CD4-positive, CD25-positive, alpha-beta regulatory T cell (primary cell): ENCODE data around the gene QRICH1. TPM values are rescaled to one million over a fixed set of nuclear protein-coding genes. Genes with fewer than 3 reads are reported as not detected.
A peak's percentile ranks its signal among the peaks of the same experiment; 100 is the strongest.

Experiments
- ATAC-seq, 2 donors: fragments of 150-1000 bp; cut with Tn5 transposase; one replicate each; pipeline ENCODE4 v1.10.0; 2021; ENCODE audit warnings: low read depth in 2 of 2, moderate number of reproducible peaks in 2 of 2, moderate library complexity in 1 of 2
- DNase-seq, 3 donors: peaks; one replicate each; pipeline versions ENCODE4 v3.0.0 to v3.0.0-alpha.2; 2012 to 2022; ENCODE audit warnings: mixed read lengths in 1 of 3
- H3K27ac ChIP-seq: one replicate; pipeline ENCODE4 v1.7.0; 2013; ENCODE audit warnings: mild to moderate bottlenecking, low read length; ENCODE audit not compliant: insufficient read depth, poor library complexity, severe bottlenecking
- H3K27me3 ChIP-seq: one replicate; pipeline ENCODE4 v1.7.0; 2013; ENCODE audit warnings: low read length; ENCODE audit not compliant: control insufficient read depth, insufficient read depth
- H3K36me3 ChIP-seq: one replicate; pipeline ENCODE4 v1.7.0; 2013; ENCODE audit warnings: mild to moderate bottlenecking, low read length, moderate library complexity; ENCODE audit not compliant: control insufficient read depth, insufficient read depth
- H3K4me1 ChIP-seq: 2 replicates; pipeline ENCODE4 v1.7.0; 2013; ENCODE audit warnings: mild to moderate bottlenecking, low read length; ENCODE audit not compliant: insufficient read depth, control insufficient read depth, poor library complexity, severe bottlenecking
- H3K4me3 ChIP-seq: one replicate; pipeline ENCODE4 v1.7.0; 2013; ENCODE audit warnings: low read depth, mild to moderate bottlenecking, low read length, moderate library complexity
- H3K9me3 ChIP-seq, 2 experiments: 1 replicate in 1 of 2; 2 replicates in 1 of 2; pipeline ENCODE4 v1.7.0; 2013; ENCODE audit warnings: low read length in 2 of 2, mild to moderate bottlenecking in 1 of 2, moderate library complexity in 1 of 2; ENCODE audit not compliant: control insufficient read depth in 2 of 2
- H3K27ac Mint-ChIP-seq, 3 donors: one replicate each; pipeline ENCODE4 v1.8.0; 2020 to 2022; ENCODE audit warnings: mild to moderate bottlenecking in 3 of 3, mixed read lengths in 3 of 3, moderate library complexity in 2 of 3
- H3K27me3 Mint-ChIP-seq: one replicate; pipeline ENCODE4 v1.8.0; 2022; ENCODE audit warnings: mild to moderate bottlenecking, mixed read lengths
- H3K36me3 Mint-ChIP-seq: one replicate; pipeline ENCODE4 v1.8.0; 2020; ENCODE audit warnings: mixed read lengths
- H3K4me1 Mint-ChIP-seq, 4 donors: one replicate each; pipeline ENCODE4 v1.8.0; 2020 to 2022; ENCODE audit warnings: mixed read lengths in 4 of 4, mild to moderate bottlenecking in 1 of 4
- H3K4me3 Mint-ChIP-seq, 4 donors: one replicate each; pipeline ENCODE4 v1.8.0; 2020 to 2022; ENCODE audit warnings: mild to moderate bottlenecking in 4 of 4, mixed read lengths in 4 of 4, moderate library complexity in 3 of 4
- H3K9me3 Mint-ChIP-seq, 7 donors: one replicate each; pipeline ENCODE4 v1.8.0; 2020 to 2022; ENCODE audit warnings: mixed read lengths in 7 of 7, mild to moderate bottlenecking in 3 of 7, moderate library complexity in 2 of 7
- polyA plus RNA-seq, 4 donors: library from polyadenylated mRNA; unstranded; fragments of 300-500 nt; fragmentation: Illumina TruSeq; gene quantifications; one replicate each; pipeline ENCODE4 v1.2.3, GENCODE V29; 2021
- total RNA-seq: library from RNA; stranded (reverse); gene quantifications from one replicate; pipeline ENCODE4 v1.2.3, GENCODE V29; 2022

QRICH1 gene
- total and polyA plus RNA-seq, 5 donors from 2014 or later, result 20.0 to 219 (median 26.2) TPM

DNA sequence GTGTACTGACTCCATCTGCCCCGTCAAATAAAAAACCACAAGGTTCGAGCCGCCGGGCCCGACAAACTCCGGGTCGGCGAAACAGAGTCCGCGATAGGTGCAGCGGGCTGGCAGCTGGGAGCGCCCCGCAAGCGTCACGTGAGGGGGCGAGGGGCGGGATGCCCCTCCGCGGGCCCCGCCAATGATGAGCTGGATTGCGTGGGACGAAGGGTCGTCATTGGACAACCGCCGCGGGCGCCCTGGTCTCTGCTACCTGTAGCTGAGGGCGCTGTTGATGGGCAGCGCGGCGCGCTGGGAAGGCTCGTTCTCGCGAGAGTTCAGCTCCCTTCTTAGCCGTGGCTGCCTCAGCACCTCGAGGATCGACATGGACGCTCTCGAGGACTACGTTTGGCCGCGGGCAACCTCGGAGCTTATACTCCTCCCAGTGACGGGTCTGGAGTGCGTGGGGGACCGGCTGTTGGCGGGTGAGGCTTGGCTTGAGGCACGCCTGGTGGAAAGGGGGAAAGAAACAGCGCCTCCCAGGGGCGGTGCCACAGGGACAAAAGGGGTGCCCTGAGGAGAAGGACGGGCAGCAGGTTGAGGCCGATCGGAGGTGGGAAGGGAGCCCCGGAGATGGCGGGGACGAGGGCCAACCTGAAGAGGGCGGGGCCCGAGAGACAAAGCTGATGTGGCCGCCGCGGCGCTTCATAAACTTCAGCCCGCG, 86.7 kb downstream of the QRICH1 start, which contains the start of gene WDR6:
Gene WDR6, plus strand, starts transcription at position 324 of the 703 bp plus-strand sequence. Its CDS starts 41 bp downstream, at position 365.
- DNase-seq (peak; percentile 97 to 99 (median 97)), ATAC-seq (peak; percentile 95)
- Histone ChIP-seq H3K9me3 (no peaks in the 10 kb centered on the region), H3K27ac (peak within 1 kb of the TSS; percentile 93), H3K4me1 (peaks cover 19% of the 10 kb centered on the region), H3K36me3 (peaks cover 9% of the 10 kb centered on the region), H3K4me3 (peak within 1 kb of the TSS; percentile 66), H3K27me3 (no peaks in the 10 kb centered on the region)
- Mint-ChIP-seq H3K36me3 (peaks cover 7% of the 10 kb centered on the region), H3K27ac (peak within 1 kb of the TSS; percentile 98 to 100 (median 99)), H3K9me3 (peaks cover 0 to 1% (median 0%) of the 10 kb centered on the region in 7 donors), H3K4me3 (peak within 1 kb of the TSS; percentile 94 to 99 (median 97)), H3K27me3 (no peaks in the 10 kb centered on the region), H3K4me1 (peaks cover 0 to 34% (median 22%) of the 10 kb centered on the region in 4 donors)

DNA sequence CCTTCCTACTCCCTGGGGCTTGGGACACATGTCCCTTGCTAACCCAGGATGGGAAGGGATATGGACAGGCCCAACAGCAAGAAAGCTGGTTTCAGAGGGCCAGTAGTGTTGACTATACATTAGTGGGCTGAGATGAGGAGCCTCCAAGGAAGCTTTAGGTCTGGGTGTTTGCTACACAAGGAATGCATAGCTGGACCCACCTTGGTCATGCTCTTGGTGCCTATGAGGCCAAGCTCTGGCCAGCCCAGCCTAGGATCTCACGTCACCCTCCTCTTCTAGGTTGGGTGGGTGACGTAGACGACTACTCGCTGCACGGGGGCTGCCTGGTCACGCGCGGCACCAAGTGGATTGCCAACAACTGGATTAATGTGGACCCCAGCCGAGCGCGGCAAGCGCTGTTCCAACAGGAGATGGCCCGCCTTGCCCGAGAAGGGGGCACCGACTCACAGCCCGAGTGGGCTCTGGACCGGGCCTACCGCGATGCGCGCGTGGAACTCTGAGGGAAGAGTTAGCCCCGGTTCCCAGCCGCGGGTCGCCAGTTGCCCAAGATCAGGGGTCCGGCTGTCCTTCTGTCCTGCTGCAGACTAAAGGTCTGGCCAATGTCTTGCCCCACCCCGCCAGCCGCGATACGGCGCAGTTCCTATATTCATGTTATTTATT, 87.3 kb downstream of the QRICH1 start:
- Mint-ChIP-seq H3K36me3 (peaks cover 2% of the 10 kb centered on the region), H3K4me3 (peak overlapping the region; percentile 94 to 99 (median 97)), H3K9me3 (peaks cover 0 to 1% (median 0%) of the 10 kb centered on the region in 7 donors), H3K4me1 (peaks cover 0 to 32% (median 20%) of the 10 kb centered on the region in 4 donors), H3K27ac (peak overlapping the region; percentile 98 to 100 (median 99)), H3K27me3 (no peaks in the 10 kb centered on the region)
- Histone ChIP-seq H3K36me3 (peaks cover 2% of the 10 kb centered on the region), H3K27ac (peak overlapping the region; percentile 93), H3K4me3 (peak overlapping the region; percentile 61), H3K9me3 (no peaks in the 10 kb centered on the region), H3K4me1 (peaks cover 19% of the 10 kb centered on the region), H3K27me3 (no peaks in the 10 kb centered on the region)
- DNase-seq (peak in 1 of 3 donors; percentile 32), ATAC-seq (no peak)

DNA sequence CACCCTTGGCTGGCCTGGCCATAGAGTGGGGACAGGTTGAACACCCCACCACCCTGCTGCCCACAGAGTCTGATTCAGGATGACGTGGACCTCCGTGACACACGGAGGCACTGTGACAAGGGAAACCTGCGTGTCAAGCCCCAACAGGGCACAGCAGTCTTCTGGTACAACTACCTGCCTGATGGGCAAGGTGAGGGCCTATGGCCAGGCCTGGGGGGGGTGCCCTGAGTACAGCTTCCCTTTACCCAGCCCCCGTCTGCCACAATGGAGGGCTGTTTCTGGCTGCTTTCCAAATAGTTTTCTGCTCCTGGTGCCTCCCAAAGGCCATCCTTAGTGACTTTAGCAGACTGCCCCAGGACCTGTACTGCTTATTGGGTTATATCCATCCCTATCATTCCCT, 87.9 kb downstream of the QRICH1 start:
- DNase-seq (no peak), ATAC-seq (no peak)
- Mint-ChIP-seq H3K9me3 (peaks cover 0 to 1% (median 0%) of the 10 kb centered on the region in 7 donors), H3K4me3 (peak overlapping the region; percentile 94 to 99 (median 97)), H3K27ac (no peak overlapping the region), H3K4me1 (peaks cover 0 to 32% (median 19%) of the 10 kb centered on the region in 4 donors), H3K36me3 (peaks cover 2% of the 10 kb centered on the region), H3K27me3 (no peaks in the 10 kb centered on the region)
- Histone ChIP-seq H3K4me3 (peak overlapping the region; percentile 61), H3K27me3 (no peaks in the 10 kb centered on the region), H3K9me3 (no peaks in the 10 kb centered on the region), H3K27ac (peak overlapping the region; percentile 93), H3K4me1 (peaks cover 19% of the 10 kb centered on the region), H3K36me3 (no peaks in the 10 kb centered on the region)

DNA sequence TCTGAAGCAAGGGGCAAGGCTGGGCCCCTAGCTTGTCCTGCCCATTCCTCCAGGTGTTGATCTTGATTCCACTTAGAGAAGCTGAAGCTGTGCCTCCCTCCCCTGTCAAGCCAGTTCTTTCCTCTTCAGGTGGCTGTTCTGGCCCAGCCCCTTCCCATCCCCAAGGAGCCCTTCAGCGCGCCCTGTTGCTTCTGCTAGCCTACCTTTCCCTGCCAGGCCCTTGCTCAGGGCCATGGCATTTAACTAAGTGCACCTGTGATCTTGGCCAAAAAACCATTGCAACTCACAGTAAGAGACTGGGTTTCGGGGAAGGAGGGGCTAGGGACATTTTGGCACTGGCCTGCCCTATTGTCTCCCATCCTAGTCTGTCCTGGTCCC, 88.6 kb downstream of the QRICH1 start:
- no peaks in the 10 kb centered on the region for H3K36me3 ChIP-seq
- H3K4me1 ChIP-seq, result peaks cover 19% of the 10 kb centered on the region
- H3K27ac ChIP-seq, result no peak overlapping the region
- H3K4me1 Mint-ChIP-seq, result peaks cover 0 to 32% (median 19%) of the 10 kb centered on the region in 4 donors
- no peaks in the 10 kb centered on the region for H3K27me3 Mint-ChIP-seq
- H3K9me3 ChIP-seq, result no peaks in the 10 kb centered on the region
- no peak for ATAC-seq
- DNase-seq, result no peak
- no peak overlapping the region for H3K4me3 ChIP-seq
- H3K36me3 Mint-ChIP-seq, result peaks cover 2% of the 10 kb centered on the region
- H3K9me3 Mint-ChIP-seq, result peaks cover 0 to 1% (median 0%) of the 10 kb centered on the region in 7 donors
- peak overlapping the region in 2 of 4 donors; percentile 8 to 44 for H3K4me3 Mint-ChIP-seq
- no peaks in the 10 kb centered on the region for H3K27me3 ChIP-seq
- no peak overlapping the region for H3K27ac Mint-ChIP-seq

DNA sequence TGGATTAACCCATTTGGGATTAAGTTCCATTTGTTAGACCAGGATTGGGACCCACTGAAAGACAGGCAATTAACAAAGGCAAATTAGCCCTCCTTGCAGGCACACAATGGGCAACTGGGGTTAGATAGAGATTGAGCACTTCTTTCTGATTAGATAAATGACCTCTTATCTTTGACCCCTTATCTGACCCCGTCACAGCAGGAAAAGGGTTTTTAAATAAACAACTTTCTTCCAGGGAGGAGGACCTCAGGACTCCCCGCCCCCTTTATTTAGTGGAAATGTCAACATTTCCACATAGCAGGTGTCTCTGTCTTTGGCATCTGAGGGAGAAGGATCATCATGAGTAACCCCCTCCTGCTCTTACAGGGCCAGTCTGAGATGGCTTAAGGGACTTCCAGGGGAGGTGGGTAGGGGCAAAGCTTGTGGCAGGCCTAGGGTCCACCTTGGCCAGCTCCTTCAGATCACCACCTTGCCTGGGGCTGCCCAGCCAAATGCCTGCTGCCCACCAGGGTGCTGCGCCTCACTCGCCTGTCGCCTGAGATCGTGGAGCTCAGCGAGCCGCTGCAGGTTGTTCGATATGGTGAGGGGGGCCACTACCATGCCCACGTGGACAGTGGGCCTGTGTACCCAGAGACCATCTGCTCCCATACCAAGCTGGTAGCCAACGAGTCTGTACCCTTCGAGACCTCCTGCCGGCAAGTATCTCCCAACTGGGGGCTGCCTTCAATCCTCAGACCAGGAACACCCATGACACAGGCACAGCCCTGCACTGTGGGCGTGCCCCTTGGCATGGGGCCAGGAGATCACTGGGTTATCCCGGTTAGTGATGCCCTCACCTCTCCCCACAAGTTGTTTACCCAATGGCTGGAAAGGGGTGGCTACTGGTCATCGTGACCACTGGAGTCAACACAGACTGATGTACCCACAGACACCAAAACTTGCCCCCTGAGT, 89.2 kb downstream of the QRICH1 start:
- no peak for DNase-seq
- Mint-ChIP-seq H3K4me3 (peak overlapping the region in 2 of 4 donors; percentile 4 to 54), H3K9me3 (peaks cover 0 to 1% (median 0%) of the 10 kb centered on the region in 7 donors), H3K27me3 (no peaks in the 10 kb centered on the region), H3K36me3 (peaks cover 2% of the 10 kb centered on the region), H3K27ac (no peak overlapping the region), H3K4me1 (peaks cover 0 to 32% (median 21%) of the 10 kb centered on the region in 4 donors)
- no peak overlapping the region for H3K27ac ChIP-seq
- no peaks in the 10 kb centered on the region for H3K27me3 ChIP-seq
- H3K4me1 ChIP-seq, result peaks cover 19% of the 10 kb centered on the region
- ATAC-seq, result no peak
- no peaks in the 10 kb centered on the region for H3K9me3 ChIP-seq
- no peaks in the 10 kb centered on the region for H3K36me3 ChIP-seq
- no peak overlapping the region for H3K4me3 ChIP-seq

DNA sequence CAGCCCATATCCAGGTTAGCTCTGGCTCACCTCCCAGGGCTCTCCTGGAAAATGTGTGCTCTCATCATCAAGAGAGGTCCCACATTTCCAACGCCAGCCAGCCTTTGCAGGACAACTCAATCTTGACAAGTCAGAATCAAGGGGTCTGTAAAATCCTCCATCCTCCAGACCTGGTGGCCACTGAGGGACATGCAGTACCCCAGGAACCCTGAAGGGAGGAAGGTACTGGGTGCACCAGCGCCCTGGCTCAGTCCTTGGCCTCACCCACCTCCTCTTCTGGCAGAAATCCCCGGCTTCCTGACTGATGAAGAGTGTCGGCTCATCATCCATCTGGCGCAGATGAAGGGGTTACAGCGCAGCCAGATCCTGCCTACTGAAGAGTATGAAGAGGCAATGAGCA, 92.7 kb downstream of the QRICH1 start:
- Mint-ChIP-seq H3K27me3 (no peaks in the 10 kb centered on the region), H3K4me1 (peaks cover 0 to 6% (median 3%) of the 10 kb centered on the region in 4 donors), H3K27ac (peak overlapping the region in 2 of 3 donors; percentile 51 to 77), H3K9me3 (peaks cover 0 to 1% (median 0%) of the 10 kb centered on the region in 7 donors), H3K4me3 (peak overlapping the region in 1 of 4 donors; percentile 25), H3K36me3 (peaks cover 2% of the 10 kb centered on the region)
- Histone ChIP-seq H3K27me3 (no peaks in the 10 kb centered on the region), H3K4me1 (peaks cover under 1% of the 10 kb centered on the region), H3K4me3 (no peak overlapping the region), H3K36me3 (no peaks in the 10 kb centered on the region), H3K27ac (no peak overlapping the region), H3K9me3 (no peaks in the 10 kb centered on the region)
- no peak for DNase-seq
- no peak for ATAC-seq
